Measurements from ENCODE around the gene LPIN3. TPM values are rescaled to one million over a fixed set of nuclear protein-coding genes. Genes with fewer than 3 reads are reported as not detected.

The LPIN3 gene
- total and polyA plus RNA-seq, 2 experiments from 2014 or later = 6.1 to 9.7 TPM

DNA sequence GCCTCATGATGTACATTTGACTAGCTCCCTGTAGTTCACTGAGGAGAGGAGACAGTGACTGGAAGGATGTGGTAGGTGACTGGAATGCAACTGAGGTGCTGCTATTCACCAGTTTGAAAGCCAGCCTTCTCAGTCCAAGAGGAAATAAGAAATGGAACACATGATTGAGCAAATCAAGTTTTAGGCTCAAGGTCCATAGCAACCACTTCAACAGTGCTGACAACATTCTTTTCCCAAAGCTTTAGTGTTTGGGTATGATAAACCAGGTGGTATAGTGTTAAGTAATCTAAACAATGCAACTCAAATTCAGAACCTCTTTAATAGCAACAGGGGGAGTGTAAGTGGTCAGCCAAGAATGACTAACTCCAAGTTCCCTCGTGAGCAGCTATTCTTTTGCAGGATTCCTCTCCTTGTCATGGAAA lies 32.3 kb upstream of the LPIN3 start:
- Histone ChIP-seq H2AFZ (no peak overlapping the region), H3F3A (replicated peaks; ENCODE audit: low read depth) (no peaks in the 10 kb centered on the region), H4K20me1 (replicated peaks; ENCODE audit: insufficient read depth) (no peaks in the 10 kb centered on the region), H3K79me2 (replicated peaks; ENCODE audit: insufficient read depth) (0 out of 2 replicates have a peak, but pooled peaks cover 4% of the 10 kb centered on the region), H3K27ac (ENCODE audit: low read depth) (no peak overlapping the region), H3K27me3 (ENCODE audit: insufficient read depth) (no peaks in the 10 kb centered on the region), H3K9me2 (ENCODE audit: insufficient read depth) (peaks cover 6% of the 10 kb centered on the region; the same call in 1 of the 2 replicates), H3K4me2 (no peak overlapping the region), H3K4me1 (ENCODE audit: insufficient read depth) (peaks cover 7% of the 10 kb centered on the region; the same call in 1 of the 2 replicates), H3K36me3 (ENCODE audit: insufficient read depth) (no peaks in the 10 kb centered on the region), H3K4me3 (no peak overlapping the region)
- no peaks in the 10 kb centered on the region for H3K27me3 Mint-ChIP-seq (ENCODE audit: insufficient read depth, low read depth, poor library complexity)
- TF ChIP-seq CTCF (conservative IDR thresholded peaks at IDR 0.05; ENCODE audit: low read depth in 2 of 2) (no peak), ZNF114 (CRISPR knock-in tag; IDR thresholded peaks at IDR 0.05) (no peak), POLR2AphosphoS5 (IDR thresholded peaks at IDR 0.05; ENCODE audit: low read depth) (no peak), EZH2phosphoT487 (IDR thresholded peaks at IDR 0.05; ENCODE audit: unreplicated experiment) (no peak), CREB1 (CRISPR knock-in tag; IDR thresholded peaks at IDR 0.05; ENCODE audit: low read depth) (no peak), STAT1 (IDR thresholded peaks at IDR 0.05; ENCODE audit: unreplicated experiment) (no peak), NANOG (IDR thresholded peaks at IDR 0.05; ENCODE audit: borderline replicate concordance) (no peak), ZNF331 (CRISPR knock-in tag; IDR thresholded peaks at IDR 0.05; ENCODE audit: low read depth) (no peak), REST (IDR thresholded peaks at IDR 0.05; ENCODE audit: unreplicated experiment) (no peak), EZH2 (IDR thresholded peaks at IDR 0.05; ENCODE audit: low read depth, unreplicated experiment) (no peak), JUNB (IDR thresholded peaks at IDR 0.05; ENCODE audit: unreplicated experiment) (no peak)
- TF ChIP-seq, protein P1, sequence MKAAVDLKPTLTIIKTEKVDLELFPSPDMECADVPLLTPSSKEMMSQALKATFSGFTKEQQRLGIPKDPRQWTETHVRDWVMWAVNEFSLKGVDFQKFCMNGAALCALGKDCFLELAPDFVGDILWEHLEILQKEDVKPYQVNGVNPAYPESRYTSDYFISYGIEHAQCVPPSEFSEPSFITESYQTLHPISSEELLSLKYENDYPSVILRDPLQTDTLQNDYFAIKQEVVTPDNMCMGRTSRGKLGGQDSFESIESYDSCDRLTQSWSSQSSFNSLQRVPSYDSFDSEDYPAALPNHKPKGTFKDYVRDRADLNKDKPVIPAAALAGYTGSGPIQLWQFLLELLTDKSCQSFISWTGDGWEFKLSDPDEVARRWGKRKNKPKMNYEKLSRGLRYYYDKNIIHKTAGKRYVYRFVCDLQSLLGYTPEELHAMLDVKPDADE (IDR thresholded peaks at IDR 0.05) = no peak
- TF ChIP-seq, protein P2, sequence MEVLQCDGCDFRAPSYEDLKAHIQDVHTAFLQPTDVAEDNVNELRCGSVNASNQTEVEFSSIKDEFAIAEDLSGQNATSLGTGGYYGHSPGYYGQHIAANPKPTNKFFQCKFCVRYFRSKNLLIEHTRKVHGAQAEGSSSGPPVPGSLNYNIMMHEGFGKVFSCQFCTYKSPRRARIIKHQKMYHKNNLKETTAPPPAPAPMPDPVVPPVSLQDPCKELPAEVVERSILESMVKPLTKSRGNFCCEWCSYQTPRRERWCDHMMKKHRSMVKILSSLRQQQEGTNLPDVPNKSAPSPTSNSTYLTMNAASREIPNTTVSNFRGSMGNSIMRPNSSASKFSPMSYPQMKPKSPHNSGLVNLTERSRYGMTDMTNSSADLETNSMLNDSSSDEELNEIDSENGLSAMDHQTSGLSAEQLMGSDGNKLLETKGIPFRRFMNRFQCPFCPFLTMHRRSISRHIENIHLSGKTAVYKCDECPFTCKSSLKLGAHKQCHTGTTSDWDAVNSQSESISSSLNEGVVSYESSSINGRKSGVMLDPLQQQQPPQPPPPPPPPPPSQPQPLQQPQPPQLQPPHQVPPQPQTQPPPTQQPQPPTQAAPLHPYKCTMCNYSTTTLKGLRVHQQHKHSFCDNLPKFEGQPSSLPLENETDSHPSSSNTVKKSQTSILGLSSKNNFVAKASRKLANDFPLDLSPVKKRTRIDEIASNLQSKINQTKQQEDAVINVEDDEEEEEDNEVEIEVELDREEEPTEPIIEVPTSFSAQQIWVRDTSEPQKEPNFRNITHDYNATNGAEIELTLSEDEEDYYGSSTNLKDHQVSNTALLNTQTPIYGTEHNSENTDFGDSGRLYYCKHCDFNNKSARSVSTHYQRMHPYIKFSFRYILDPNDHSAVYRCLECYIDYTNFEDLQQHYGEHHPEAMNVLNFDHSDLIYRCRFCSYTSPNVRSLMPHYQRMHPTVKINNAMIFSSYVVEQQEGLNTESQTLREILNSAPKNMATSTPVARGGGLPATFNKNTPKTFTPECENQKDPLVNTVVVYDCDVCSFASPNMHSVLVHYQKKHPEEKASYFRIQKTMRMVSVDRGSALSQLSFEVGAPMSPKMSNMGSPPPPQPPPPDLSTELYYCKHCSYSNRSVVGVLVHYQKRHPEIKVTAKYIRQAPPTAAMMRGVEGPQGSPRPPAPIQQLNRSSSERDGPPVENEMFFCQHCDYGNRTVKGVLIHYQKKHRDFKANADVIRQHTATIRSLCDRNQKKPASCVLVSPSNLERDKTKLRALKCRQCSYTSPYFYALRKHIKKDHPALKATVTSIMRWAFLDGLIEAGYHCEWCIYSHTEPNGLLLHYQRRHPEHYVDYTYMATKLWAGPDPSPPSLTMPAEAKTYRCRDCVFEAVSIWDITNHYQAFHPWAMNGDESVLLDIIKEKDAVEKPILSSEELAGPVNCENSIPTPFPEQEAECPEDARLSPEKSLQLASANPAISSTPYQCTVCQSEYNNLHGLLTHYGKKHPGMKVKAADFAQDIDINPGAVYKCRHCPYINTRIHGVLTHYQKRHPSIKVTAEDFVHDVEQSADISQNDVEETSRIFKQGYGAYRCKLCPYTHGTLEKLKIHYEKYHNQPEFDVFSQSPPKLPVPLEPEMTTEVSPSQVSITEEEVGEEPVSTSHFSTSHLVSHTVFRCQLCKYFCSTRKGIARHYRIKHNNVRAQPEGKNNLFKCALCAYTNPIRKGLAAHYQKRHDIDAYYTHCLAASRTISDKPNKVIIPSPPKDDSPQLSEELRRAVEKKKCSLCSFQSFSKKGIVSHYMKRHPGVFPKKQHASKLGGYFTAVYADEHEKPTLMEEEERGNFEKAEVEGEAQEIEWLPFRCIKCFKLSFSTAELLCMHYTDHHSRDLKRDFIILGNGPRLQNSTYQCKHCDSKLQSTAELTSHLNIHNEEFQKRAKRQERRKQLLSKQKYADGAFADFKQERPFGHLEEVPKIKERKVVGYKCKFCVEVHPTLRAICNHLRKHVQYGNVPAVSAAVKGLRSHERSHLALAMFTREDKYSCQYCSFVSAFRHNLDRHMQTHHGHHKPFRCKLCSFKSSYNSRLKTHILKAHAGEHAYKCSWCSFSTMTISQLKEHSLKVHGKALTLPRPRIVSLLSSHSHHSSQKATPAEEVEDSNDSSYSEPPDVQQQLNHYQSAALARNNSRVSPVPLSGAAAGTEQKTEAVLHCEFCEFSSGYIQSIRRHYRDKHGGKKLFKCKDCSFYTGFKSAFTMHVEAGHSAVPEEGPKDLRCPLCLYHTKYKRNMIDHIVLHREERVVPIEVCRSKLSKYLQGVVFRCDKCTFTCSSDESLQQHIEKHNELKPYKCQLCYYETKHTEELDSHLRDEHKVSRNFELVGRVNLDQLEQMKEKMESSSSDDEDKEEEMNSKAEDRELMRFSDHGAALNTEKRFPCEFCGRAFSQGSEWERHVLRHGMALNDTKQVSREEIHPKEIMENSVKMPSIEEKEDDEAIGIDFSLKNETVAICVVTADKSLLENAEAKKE (CRISPR knock-in tag; IDR thresholded peaks at IDR 0.05) = no peak
- no peaks in the 10 kb centered on the region for H3K36me3 Mint-ChIP-seq (ENCODE audit: low read depth)
- no peaks in the 10 kb centered on the region for H3K9me3 Mint-ChIP-seq
- peaks cover 17% of the 10 kb centered on the region; the same call in 2 of the 3 replicates for H3K4me1 Mint-ChIP-seq
- ATAC-seq (peak; percentile 65), DNase-seq (ENCODE audit: low spot score) (peak; percentile 27)
- H3K27ac Mint-ChIP-seq = no peak overlapping the region
- no peak overlapping the region for H3K4me3 Mint-ChIP-seq
